ENCODE measurements around the gene ALOX12B.

- TF ChIP-seq CTCF (IDR thresholded peaks at IDR 0.05): peak; percentile 70 to 85 (median 80)
- TF ChIP-seq POLR2A (IDR thresholded peaks at IDR 0.05): no peak
These were observed 31.5 kb upstream of the ALOX12B start for GRCh38 chr17:8118769-8119580.
